Activated CD4-positive, CD25-positive, alpha-beta regulatory T cell (primary cell): Measurements from ENCODE around the gene FYB1.

Experiments
- DNase-seq, 4 experiments: peaks; one replicate each; lab custom pipeline; 2025; lab: John Stamatoyannopoulos, UW

The FYB1 gene

DNA sequence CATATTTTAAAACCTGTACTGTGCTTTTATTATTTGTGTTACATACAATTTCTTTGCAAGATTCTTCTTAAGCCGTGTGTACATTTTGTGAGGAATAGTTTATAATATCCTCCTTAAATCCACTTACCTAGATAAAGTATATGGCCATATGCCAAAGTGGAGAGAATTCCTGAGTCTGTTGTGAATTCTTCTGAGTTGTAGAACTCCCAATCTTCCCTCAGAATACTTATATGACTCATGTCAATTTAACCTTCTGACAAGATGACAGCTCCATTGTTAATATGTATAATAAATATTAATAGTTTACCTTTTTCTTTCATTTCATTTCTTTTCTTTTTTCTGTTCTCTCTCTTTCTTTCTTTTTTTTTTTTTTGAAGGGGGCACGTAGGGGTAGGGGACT lies 139.2 kb downstream of the FYB1 start:
- DNase-seq: no peak

DNA sequence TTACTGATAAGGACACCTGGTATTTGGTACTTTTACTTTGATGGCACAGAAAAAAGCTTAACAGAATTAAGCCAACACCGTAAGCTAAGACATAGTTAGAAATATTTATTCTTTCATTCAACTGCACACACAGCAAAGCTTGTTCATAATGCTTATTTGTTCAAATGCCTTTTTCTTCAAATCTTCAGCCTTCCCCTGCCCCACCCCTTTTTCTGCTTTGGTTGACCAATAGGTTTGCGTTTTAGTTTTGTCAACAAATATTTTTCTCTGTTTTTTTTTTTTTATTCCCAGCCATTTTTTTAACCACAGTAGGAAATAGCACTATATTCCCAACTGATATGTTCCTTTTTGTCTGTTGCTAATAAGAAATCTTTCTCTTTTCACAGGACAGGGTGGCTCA lies 140.2 kb downstream of the FYB1 start:
- no peak for DNase-seq

DNA sequence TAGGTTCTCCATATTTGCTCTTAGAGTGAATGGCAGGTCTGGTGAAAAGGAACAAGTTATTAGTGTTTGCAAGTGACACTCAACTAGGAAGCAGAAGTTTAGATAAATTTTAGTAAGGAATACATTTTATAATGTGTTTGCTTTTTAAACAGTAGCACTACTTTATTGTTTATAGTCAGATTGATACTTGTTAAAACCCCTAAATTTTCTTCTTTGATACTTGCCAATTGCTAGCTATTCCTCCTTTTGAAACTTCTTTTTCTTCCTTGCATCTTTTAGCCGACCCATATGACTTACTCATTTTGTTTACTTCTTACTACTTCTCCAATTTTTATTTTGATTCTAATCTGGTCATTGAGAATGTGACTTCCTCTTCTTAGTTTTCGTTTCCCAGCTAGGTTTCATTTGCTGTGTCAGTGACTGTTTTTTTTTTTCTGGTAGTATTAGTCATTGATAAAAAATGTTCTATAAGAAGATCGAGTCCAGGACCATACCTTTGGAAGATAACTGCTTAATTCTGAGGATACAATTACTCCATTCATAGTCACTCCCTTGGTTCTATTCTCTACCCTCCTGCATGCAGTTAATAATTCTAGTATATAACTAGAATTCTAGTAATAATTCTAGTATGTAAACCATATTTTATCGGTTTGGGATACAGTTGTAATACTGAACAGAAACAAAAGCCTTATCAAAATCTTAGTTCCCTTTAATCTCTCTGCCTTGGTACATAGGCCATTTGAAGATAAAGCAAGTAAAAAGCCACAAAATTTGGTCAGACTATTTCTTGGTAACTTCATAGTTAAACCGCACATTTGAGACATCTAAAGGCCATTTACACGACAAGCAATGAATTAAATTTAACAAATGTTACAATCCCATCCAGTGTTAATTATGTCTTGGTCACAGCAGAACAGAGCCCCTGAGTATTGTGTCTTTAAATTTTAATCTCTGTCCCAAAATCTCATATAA lies 142.3 kb downstream of the FYB1 start:
- DNase-seq: no peak

DNA sequence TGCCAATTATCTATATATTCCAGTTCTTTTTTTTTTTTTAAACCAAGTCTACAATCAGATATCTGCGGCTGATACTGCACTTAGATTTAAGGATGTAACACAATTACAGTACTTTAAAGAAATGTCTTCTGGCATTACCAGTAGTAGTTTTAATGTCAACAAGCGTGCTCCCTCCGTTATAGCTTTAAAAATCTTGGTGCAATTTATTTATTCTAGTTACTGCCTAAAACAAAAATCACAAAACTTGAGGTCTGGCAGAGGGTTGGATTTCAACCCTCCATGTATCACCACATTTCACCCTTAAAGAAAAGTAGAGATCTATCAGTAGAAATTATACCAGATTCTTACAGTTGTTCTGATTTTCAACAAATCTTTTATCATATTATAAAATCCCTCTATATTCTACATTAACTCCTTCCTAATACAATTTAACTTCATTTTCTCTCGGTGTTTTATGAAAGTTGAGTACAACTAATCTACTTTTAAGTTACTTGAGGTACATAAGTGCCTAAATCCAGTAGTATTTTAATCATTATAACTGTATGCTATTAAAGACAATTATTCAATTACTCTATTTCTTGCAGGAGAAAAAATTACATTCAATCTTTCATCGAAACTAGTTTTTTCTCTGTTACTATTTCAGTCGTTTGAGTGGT lies 143.1 kb downstream of the FYB1 start:
- DNase-seq: no peak

DNA sequence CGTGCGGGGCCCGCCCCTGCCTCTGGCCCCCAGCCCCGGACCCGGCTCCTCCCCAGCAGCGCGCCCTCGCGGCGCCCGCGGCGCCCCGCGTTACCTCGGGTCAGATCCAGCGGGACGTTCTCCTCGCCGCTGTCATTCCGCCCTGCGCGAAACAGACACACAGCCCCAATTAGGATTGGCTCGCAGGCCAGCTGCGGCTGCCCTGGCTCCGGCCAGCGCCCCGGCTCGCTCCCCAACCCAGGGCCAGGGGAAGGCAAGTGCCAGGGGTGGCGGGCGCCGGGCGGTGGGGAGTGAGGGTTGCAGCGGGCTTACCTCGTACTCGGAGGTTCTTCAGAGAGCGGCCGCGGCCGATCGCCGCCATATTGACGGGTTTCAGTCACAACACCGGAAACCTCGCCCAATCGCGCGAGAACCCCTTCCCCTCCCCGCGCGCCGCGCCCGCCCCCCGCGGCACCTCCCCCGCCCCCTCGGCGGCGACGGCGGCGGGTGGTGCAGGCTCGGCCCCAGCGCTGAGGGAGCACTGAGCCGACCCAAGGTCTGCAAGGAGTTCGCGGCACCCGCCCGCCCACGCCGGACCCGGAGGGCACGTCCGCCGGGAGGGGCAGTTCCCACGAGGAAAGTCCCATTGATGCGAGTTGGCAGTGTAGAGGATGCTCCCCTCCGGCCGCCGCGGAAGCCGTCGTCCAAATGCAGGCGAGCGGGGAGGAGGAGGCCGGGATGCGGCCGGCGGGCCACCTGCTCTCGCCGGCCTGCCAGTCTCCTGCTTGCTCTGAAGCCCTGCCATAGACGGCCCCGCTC lies 145.1 kb downstream of the FYB1 start, which contains the start of gene RICTOR:
Gene RICTOR (minus strand): TSS at position 383 of the 798 bp plus-strand sequence. CDS start 22 bp downstream, at position 361.
- peak; percentile 80 to 87 (median 86) for DNase-seq

DNA sequence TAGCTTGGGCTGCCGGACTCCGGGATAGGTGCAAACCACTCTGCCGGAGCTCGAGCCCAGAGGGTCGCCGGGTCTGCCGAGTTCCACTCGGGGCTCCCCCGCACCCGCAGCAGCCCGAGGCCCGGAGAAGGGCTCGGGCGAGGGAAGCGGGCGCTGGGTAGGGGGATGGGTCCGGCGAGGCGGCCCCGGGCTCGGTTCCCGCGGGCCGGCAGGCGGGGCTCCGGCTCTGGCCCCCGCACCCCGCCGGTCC lies 145.7 kb downstream of the FYB1 start:
- no peak for DNase-seq

DNA sequence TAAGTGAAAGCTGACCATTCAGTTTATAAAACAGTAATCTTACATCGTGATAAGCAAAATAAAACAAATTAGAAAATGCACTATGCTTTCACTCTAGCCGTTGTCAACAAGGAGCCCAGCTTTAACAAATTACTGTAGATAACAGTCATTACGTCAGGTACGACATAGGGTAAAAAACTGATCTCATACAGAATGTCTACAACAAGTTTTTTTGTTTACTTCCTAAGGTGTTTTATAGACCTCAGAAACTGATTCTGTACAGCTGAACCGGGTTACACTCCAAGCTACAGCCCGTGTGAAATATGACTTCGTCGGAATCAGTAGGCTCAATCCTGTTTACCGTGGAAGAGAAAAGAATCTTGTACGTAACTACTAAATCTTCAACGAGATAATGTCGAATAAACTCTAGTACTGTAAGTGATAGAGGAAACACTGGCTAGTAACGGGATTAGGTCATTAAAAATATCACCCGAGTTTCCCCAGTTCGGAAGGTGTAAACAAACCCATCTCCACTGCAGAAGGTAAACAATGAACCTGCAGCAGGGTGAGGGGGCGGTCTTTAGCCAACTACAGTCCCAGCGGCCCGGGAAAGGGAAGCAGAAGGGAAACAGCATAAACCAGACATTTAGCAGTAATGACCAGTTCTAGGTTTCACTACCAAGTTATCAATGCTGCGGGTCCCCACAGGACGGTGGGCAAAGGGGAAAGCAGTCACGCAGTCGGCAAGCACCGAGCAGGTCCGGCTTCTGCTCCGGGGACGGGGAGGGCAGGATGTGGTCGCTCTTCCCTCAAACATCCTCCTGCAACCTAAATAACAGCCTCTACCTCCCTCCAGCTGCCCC lies 146.2 kb downstream of the FYB1 start:
- DNase-seq: peak in 2 of 4 experiments; percentile 26 to 28

DNA sequence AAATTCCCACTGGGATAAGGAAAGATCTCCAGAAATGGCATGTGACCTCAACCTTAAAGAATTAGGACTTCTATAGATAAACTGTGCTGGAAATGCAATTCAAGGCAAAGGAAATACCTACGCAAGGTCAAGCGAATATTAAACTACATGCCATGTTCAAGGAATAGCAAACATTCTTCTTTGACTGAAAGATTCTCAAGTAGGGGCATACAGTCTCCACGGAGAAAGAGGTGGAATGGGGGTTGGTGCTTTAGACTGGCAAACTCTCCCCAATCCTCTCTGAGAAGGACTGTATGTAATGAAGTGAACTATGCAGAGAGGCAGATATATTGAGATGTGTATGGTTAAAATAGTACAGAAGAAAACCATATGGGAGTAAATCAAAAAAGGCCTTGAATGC lies 151.3 kb downstream of the FYB1 start:
- no peak for DNase-seq

DNA sequence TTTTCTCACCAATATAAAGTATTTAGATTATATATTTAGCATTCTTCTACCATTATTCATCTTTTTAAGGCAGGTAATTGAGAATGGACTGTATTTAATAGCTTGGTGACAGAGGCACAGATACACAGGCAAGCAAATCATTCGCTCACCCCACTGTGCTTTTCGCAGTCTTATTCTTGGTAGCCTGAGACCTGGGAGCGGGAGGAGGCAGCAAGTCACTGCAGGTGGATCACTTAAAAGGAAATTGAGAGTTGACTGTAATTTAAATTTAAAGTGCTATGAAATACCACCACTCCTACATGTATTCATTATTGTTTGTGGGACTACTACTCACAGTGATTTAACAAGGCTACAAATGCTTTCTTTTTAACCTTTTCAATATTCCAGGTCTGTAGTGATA lies 154.9 kb downstream of the FYB1 start:
- DNase-seq: no peak

DNA sequence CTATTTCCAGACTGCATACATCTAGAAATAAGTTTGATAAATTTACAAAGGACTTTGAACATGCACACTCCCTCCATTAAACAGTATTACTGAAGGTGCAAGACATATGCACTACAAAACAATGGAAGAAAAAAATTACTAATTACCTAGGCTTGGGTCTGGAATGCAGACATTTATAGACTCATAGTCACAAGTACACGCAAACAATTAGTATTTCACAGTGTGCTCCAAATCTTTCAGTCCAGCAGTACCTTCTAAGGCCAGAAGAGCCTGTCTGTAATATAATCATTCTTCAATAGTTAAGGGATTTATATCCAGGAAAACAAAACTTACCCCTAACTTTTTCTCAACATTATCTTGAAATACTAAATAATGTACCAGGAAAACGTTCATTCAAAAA lies 156.3 kb downstream of the FYB1 start:
- no peak for DNase-seq

DNA sequence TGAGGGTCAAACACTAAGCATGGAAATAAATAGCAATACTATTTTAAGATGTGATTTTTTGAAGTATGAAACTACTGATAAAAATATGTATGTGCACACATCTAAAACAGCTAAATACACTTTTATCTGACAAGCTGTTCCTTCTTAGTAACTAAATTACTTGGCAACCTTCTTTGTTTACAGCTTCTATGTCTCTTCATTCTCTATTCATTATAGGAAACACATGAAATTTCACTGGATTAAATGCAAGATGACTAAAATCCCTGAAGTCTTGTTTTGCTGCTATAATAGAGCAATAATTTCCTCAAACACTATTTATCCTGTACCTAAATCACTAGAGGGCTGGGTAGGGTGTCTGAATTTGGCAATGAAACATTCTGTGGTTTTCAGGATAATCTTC lies 156.8 kb downstream of the FYB1 start:
- no peak for DNase-seq

DNA sequence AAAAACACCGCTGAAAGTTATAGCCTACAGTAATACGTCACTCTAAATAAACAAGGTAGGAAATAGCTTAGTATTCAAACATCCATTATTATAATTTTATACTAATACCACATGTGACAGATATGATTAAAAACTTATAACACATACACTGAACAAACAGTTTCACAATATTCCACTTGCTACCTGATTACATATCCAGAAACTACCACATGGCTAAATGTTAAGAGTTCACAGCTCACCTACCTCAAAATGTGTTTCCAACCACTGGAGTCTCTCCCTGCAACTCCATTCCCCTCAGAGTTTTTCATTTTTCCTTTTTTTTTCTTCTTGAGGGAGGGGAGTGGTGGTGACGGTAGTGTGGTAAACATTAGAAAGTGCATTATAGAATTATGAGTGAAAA lies 157.3 kb downstream of the FYB1 start:
- DNase-seq: no peak

DNA sequence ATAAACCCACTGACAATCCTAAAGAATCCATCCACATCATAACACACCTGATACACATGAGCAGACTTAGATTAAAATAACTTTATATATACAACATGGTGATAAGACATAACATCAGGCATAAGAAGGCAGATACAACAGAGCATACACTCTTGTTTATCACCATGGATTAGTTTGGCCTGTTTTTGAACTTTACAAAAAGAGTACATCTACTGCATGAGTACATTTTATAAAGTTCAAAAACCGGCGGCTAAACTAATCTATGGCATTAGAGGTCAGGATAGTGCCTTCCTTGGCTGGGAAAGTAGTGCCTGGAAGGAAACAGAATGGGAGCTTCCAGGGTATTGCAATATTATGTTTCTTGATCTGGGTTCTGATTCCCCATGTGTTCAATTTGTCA lies 160.3 kb downstream of the FYB1 start:
- no peak for DNase-seq

DNA sequence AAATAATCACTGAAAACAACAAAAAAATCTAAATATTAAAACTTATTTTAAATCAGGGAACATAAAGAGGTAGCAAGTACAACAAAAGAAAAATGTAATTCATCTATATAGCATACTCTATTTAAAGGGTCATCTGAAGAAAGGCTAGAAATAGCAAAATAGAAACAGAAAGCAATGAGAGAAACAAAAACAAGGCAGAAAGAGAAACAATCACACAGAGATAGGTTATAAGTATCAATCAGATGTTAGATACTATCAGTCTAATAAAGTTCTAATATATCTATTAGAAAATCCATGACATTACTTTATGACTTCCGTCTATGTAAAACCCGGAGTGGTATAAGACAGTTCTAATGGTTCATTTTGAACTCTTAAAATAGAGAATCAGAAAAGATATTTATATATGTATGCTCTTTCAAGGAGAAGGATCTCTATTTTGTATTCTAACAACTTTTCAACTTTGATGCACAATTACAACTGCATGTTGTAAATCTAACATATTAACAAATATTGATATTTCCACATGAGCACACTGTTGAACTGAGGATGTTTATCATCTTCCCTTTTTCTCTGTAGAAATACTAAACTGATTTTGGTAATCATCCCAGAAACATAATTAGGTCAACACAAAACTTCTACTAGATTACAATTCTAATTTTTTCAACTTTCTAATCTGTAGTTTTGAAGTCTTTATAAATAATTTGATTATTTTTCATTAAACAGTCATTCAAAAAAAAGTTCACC lies 161.0 kb downstream of the FYB1 start:
- no peak for DNase-seq

DNA sequence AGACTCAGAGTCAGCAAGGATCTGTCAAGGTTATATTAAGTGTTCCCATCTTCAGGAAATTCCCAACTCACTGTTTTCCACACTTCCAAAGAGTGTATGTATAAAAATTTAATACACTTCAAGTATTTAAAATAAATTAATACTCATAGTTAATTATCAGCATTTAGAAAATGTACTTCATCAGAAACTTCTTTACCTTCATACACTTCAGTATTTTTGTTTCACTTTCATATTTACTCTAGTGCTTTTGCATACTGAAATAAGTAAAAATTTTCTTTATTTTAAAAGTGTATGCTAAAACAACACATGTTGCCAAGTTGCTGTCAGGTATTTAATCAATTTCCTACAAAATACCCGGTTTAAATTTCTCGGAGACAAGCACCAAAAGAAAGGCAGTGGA lies 161.6 kb downstream of the FYB1 start:
- no peak for DNase-seq

DNA sequence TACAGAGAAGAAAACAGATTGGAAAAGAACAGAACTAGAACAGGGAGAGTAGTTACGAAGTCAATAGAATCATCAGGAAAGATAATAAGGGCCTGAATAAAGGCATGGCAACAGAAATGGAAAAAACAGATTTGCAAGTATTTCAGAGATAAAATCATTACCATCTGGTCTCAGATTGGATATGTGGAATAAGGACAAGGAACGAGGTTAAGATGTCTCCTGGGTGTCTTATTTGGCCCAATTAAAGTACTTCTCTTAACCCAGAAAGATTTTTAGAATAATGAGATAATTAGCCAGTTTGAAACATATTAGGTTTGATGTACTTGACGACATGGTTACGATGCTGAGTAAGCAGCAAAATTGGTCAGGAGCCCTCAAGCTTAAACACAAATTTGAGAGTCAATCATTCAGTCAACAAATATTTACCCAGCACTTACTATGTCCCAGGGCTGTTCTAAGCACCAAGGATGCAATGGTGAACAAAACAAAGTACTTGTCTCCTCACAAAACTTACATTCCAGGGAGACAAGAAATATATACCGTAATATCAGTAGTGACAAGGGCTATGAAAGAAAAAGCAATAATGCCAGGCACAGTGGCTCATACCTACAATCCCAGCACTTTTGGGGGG lies 163.5 kb downstream of the FYB1 start:
- DNase-seq: no peak
